Endodermal cell (in vitro differentiated cells): Measurements from ENCODE around the gene ZFYVE1. TPM values are rescaled to one million over a fixed set of nuclear protein-coding genes. Genes with fewer than 3 reads are reported as not detected.
A peak's percentile ranks its signal among the peaks of the same experiment; 100 is the strongest.
"Not testable (repeated sequence)": the region's sequence is repeated elsewhere in the genome, so short reads cannot be mapped to it uniquely, and the experiment has no call there.

ENCODE experiments used
- DNase-seq: peaks from one replicate; pipeline ENCODE4 v3.0.0-alpha.2; 2017
- H3K27ac ChIP-seq: 2 replicates; pipeline ENCODE4 v1.5.1; 2013; ENCODE audit warnings: mild to moderate bottlenecking, low read depth, low read length, moderate library complexity
- H3K27me3 ChIP-seq: 2 replicates; pipeline ENCODE4 v1.6.1; 2013; ENCODE audit warnings: mild to moderate bottlenecking, low read length, moderate library complexity; ENCODE audit not compliant: insufficient read depth, control insufficient read depth, poor library complexity, severe bottlenecking
- H3K36me3 ChIP-seq: 2 replicates; pipeline ENCODE4 v1.7.0; 2013; ENCODE audit warnings: mild to moderate bottlenecking, low read length, moderate library complexity; ENCODE audit not compliant: control insufficient read depth, insufficient read depth
- H3K4me1 ChIP-seq: one replicate; pipeline ENCODE4 v1.7.0; 2013; ENCODE audit warnings: low read length; ENCODE audit not compliant: control insufficient read depth, insufficient read depth
- H3K4me3 ChIP-seq: 2 replicates; pipeline ENCODE4 v1.5.1; 2013; ENCODE audit warnings: mild to moderate bottlenecking, low read length, moderate library complexity
- H3K9ac ChIP-seq: 2 replicates; pipeline ENCODE4 v1.6.1; 2013; ENCODE audit warnings: mild to moderate bottlenecking, low read length, moderate library complexity; ENCODE audit not compliant: poor library complexity, severe bottlenecking; ENCODE audit errors: extremely low read depth
- H3K9me3 ChIP-seq: 2 replicates; pipeline ENCODE4 v1.6.1; 2013; ENCODE audit warnings: mild to moderate bottlenecking, low read length, moderate library complexity; ENCODE audit not compliant: control insufficient read depth
- H3K27ac Mint-ChIP-seq: 2 replicates; pipeline ENCODE4 v1.8.0; 2020; ENCODE audit warnings: mixed read lengths
- H3K27me3 Mint-ChIP-seq: 2 replicates; pipeline ENCODE4 v1.8.0; 2021; ENCODE audit warnings: mild to moderate bottlenecking, mixed read lengths; ENCODE audit not compliant: insufficient read depth
- H3K36me3 Mint-ChIP-seq: 2 replicates; pipeline ENCODE4 v1.8.0; 2020; ENCODE audit warnings: low read depth, mixed read lengths
- H3K4me1 Mint-ChIP-seq: 2 replicates; pipeline ENCODE4 v1.8.0; 2020; ENCODE audit warnings: mixed read lengths
- H3K4me3 Mint-ChIP-seq: 2 replicates; pipeline ENCODE4 v1.8.0; 2020; ENCODE audit warnings: mild to moderate bottlenecking, moderate library complexity, mixed read lengths
- H3K9me3 Mint-ChIP-seq: 2 replicates; pipeline ENCODE4 v1.8.0; 2020; ENCODE audit warnings: mild to moderate bottlenecking, mixed read lengths
- CTCF ChIP-seq: fragments of 200-600 bp; sonication (generic); conservative IDR thresholded peaks from 2 replicates; pipeline ENCODE4 v1.5.0; 2021; ENCODE audit warnings: antibody characterized with exemption, mild to moderate bottlenecking
- WGBS, 2 experiments: methylation state at CpG; one replicate each; pipeline versions ENCODE4 v1.1.5 to v1.1.7; 2013; ENCODE audit warnings: missing lambda C conversion rate in 2 of 2, mixed read lengths in 1 of 2; ENCODE audit not compliant: insufficient coverage in 1 of 2, insufficient read length in 1 of 2; 5-methylcytosine and 5-hydroxymethylcytosine counted together
- total RNA-seq, 2 donors: library from RNA; stranded (reverse); fragmentation: NEBNext Ultra II Directional in 1 of 2; extraction: Animal tissue kit (Norgen Biotek cat#: 25700) in 1 of 2; gene quantifications; 2 replicates in 1 of 2; 3 replicates in 1 of 2; pipeline ENCODE4 v1.2.1, GENCODE V29; 2021

ZFYVE1 gene
- total RNA-seq, 2 donors from 2014 or later: 11.6 to 16.6 TPM

DNA sequence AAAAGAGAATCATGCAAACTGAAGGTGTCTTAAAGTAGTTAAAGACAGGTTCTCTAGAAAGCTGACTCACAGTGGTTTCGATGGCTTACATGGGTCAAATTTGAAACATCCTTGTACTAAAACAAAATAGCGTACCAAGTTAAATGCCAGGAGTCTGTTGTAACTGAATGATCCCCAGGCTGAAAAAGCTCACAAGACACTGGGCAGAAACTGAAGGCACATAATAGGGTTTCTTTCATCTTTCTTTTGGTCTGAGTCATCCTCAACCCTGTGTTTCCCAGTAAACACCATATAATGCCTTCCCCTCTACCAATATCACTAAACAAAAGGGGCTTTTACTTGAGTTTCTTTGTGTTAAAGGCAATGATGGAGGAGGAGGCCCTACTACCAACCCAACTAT is 12.8 kb downstream of the ZFYVE1 start:
- no peak overlapping the region for H3K27ac ChIP-seq
- 73 to 100% methylated on average over 1 to 2 of the region's 2 CpGs for WGBS, 2 experiments

GRCh38 chr14:73011189-73011588 is 15.7 kb downstream of the ZFYVE1 start:
- not testable (repeated sequence) for H3K4me1 Mint-ChIP-seq, H3K27me3 ChIP-seq, H3K9me3 ChIP-seq, H3K4me3 ChIP-seq, DNase-seq, H3K27me3 Mint-ChIP-seq, H3K9ac ChIP-seq, H3K27ac Mint-ChIP-seq, H3K4me1 ChIP-seq, H3K4me3 Mint-ChIP-seq, H3K27ac ChIP-seq, H3K9me3 Mint-ChIP-seq
- peaks cover 38% of the 10 kb centered on the region for H3K36me3 Mint-ChIP-seq
- H3K36me3 ChIP-seq: peaks cover 41% of the 10 kb centered on the region
- 89 to 94% methylated on average over 6 to 7 of the region's 7 CpGs for WGBS, 2 experiments

More for the DNA sequence above, 12.8 kb downstream of the ZFYVE1 start:
- Histone ChIP-seq H3K36me3 (peaks cover 36% of the 10 kb centered on the region), H3K9me3 (no peaks in the 10 kb centered on the region), H3K27me3 (no peaks in the 10 kb centered on the region), H3K9ac (no peak overlapping the region), H3K4me3 (no peak overlapping the region), H3K4me1 (no peaks in the 10 kb centered on the region)
- no peak for DNase-seq
- no peaks in the 10 kb centered on the region for H3K9me3 Mint-ChIP-seq
- peaks cover 5% of the 10 kb centered on the region for H3K4me1 Mint-ChIP-seq
- H3K4me3 Mint-ChIP-seq: no peak overlapping the region
- no peak for TF ChIP-seq CTCF
- H3K27ac Mint-ChIP-seq: no peak overlapping the region
- H3K27me3 Mint-ChIP-seq: no peaks in the 10 kb centered on the region
- peaks cover 34% of the 10 kb centered on the region for H3K36me3 Mint-ChIP-seq

DNA sequence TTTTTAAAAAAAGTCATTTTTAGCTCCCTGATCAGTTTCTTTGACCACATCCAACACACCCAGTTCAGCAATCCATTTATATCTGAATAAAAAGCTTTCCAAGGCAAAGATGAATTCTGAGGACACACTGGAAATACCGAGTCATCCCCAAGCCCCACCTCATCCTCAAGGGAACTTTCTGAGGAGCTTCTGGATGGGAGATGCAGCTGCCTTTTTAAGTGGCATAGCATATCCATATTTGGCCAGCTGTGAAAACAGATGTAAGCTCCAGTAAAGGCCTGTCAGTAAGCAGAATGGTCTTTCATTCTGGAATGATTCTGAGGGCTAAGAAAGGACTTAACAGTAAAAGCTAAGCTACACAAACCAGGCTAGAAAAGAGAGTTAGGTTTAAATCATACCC is 18.4 kb downstream of the ZFYVE1 start:
- H3K4me1 Mint-ChIP-seq: peaks cover 7% of the 10 kb centered on the region
- Histone ChIP-seq H3K9me3 (no peaks in the 10 kb centered on the region), H3K4me3 (no peak overlapping the region), H3K27ac (no peak overlapping the region), H3K4me1 (no peaks in the 10 kb centered on the region), H3K9ac (no peak overlapping the region), H3K27me3 (no peaks in the 10 kb centered on the region), H3K36me3 (peaks cover 40% of the 10 kb centered on the region)
- H3K27ac Mint-ChIP-seq: peak overlapping the region; percentile 44
- WGBS, 2 experiments: 100% methylated on average over 1 of the region's 1 CpG; no CpG with 5 or more reads in 1 of the 2 experiments
- no peak for DNase-seq
- no peak overlapping the region for H3K4me3 Mint-ChIP-seq
- H3K27me3 Mint-ChIP-seq: no peaks in the 10 kb centered on the region
- TF ChIP-seq CTCF: no peak
- no peaks in the 10 kb centered on the region for H3K9me3 Mint-ChIP-seq
- peaks cover 23% of the 10 kb centered on the region for H3K36me3 Mint-ChIP-seq

- Mint-ChIP-seq H3K27me3 (no peaks in the 10 kb centered on the region), H3K4me3 (no peak overlapping the region), H3K4me1 (peaks cover 7% of the 10 kb centered on the region), H3K27ac (no peak overlapping the region), H3K36me3 (peaks cover 19% of the 10 kb centered on the region), H3K9me3 (no peaks in the 10 kb centered on the region)
- no peaks in the 10 kb centered on the region for H3K27me3 ChIP-seq
- H3K4me3 ChIP-seq: no peak overlapping the region
- no peak overlapping the region for H3K9ac ChIP-seq
- H3K36me3 ChIP-seq: peaks cover 41% of the 10 kb centered on the region
- TF ChIP-seq CTCF: no peak
- H3K9me3 ChIP-seq: no peaks in the 10 kb centered on the region
- no peaks in the 10 kb centered on the region for H3K4me1 ChIP-seq
- no peak for DNase-seq
- WGBS, 2 experiments: 96 to 98% methylated on average over 5 of the region's 5 CpGs
- H3K27ac ChIP-seq: no peak overlapping the region
Measured at GRCh38 chr14:73007835-73008234, 19.1 kb downstream of the ZFYVE1 start.

DNA sequence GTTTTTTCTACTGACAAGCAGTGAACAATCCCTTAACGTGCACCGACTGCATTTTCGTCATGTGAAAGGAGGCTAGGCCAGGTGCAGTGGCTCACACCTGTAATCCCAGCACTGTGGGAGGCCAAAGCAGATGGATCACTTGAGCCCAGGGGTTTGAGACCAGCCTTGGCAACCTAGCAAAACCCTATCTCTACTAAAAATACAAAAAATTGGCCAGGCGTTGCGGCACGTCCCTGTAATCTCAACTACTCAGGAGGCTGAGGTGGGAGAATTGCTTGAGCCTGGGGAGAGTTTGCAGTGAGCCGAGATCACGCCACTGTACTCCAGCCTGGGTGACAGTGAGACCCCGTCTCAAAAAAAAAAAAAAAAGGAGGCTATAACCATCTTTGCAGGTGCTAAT is 22.3 kb downstream of the ZFYVE1 start:
- H3K27ac Mint-ChIP-seq: not testable (repeated sequence)
- 91% methylated on average over 8 to 9 of the region's 9 CpGs for WGBS, 2 experiments

More for the DNA sequence above, 22.3 kb downstream of the ZFYVE1 start:
- not testable (repeated sequence) for H3K4me3 Mint-ChIP-seq, H3K4me1 ChIP-seq, H3K9me3 ChIP-seq, H3K27me3 Mint-ChIP-seq, H3K27me3 ChIP-seq, DNase-seq, H3K27ac ChIP-seq, H3K4me1 Mint-ChIP-seq, H3K9me3 Mint-ChIP-seq, H3K9ac ChIP-seq, H3K4me3 ChIP-seq
- peaks cover 17% of the 10 kb centered on the region for H3K36me3 Mint-ChIP-seq
- peaks cover 31% of the 10 kb centered on the region for H3K36me3 ChIP-seq
